HCT116 (cell line): Measurements from ENCODE around the gene AFAP1L2. TPM values are rescaled to one million over a fixed set of nuclear protein-coding genes. Genes with fewer than 3 reads are reported as not detected.

Experiments
- ATAC-seq: fragments of 200-7000 bp; cut with Tn5 transposase; 2 replicates; pipeline ENCODE4 v1.9.1; 2020; ENCODE audit warnings: mild to moderate bottlenecking, moderate library complexity
- BruUV-seq: library from RNA; stranded (reverse); fragments of 400-500 nt; replicated peaks from 2 replicates; lab custom pipeline; 2021; lab: Mats Ljungman, UMichigan
- CTCF ChIA-PET: fragments of 300-600 bp; sonication (Branson Sonifier 250); formaldehyde crosslinking; loops from one replicate; lab custom pipeline; 2021; ENCODE audit warnings: antibody characterized with exemption; lab: Charles Lee
- POLR2A ChIA-PET: fragments of 300-600, 350-600 bp; sonication (Branson Sonifier 250); formaldehyde crosslinking; loops from one replicate; lab custom pipeline; 2021; ENCODE audit warnings: antibody characterized with exemption; lab: Charles Lee
- RAD21 ChIA-PET, 2 experiments: fragments of 300-600 bp; sonication (Branson Sonifier 250); formaldehyde crosslinking; loops; one replicate each; lab custom pipeline; 2023; ENCODE audit warnings: low total read pairs in 2 of 2; ENCODE audit not compliant: uncharacterized antibody in 2 of 2, unreplicated experiment in 2 of 2, low non-redundant PET in 1 of 2; lab: Charles Lee
- DNase-seq: peaks from one replicate; pipeline ENCODE4 v3.0.0-alpha.2; 2010; ENCODE audit warnings: low read depth, low spot score
- H2AFZ ChIP-seq: fragments of 200-600 bp; shearing (Covaris generic), sonication (generic); 2 replicates; pipeline ENCODE4 v1.6.1; 2017; ENCODE audit warnings: low read depth, mixed run types, mixed read lengths, antibody characterized with exemption, low read length; ENCODE audit not compliant: poor library complexity, severe bottlenecking
- H3K27ac ChIP-seq: 2 replicates; pipeline ENCODE4 v1.5.1; 2012; ENCODE audit warnings: low read depth, low read length
- H3K27me3 ChIP-seq: fragments of 200-600 bp; sonication (generic); 2 replicates; pipeline ENCODE4 v1.6.1; 2016; ENCODE audit warnings: mixed run types, low read length, mixed read lengths; ENCODE audit not compliant: insufficient read depth
- H3K36me3 ChIP-seq, 2 experiments: fragments of 200-500 bp in 1 of 2; fragments of 200-600 bp in 1 of 2; sonication (Bioruptor generic) in 1 of 2; sonication (generic) in 1 of 2; 2 replicates each; pipeline versions ENCODE4 v1.5.1 to v1.6.1; 2014 to 2016; ENCODE audit warnings: low read length in 2 of 2, inconsistent platforms in 1 of 2, mixed read lengths in 1 of 2, mixed run types in 1 of 2; ENCODE audit not compliant: insufficient read depth in 2 of 2, control insufficient read depth in 1 of 2
- H3K4me1 ChIP-seq, 2 experiments: fragments of 200-600 bp in 1 of 2; sonication (generic) in 1 of 2; 2 replicates each; pipeline versions ENCODE4 v1.5.1 to v1.6.1; 2012 to 2017; ENCODE audit warnings: low read length in 2 of 2, inconsistent platforms in 1 of 2, mild to moderate bottlenecking in 1 of 2, mixed read lengths in 1 of 2, mixed run types in 1 of 2, moderate library complexity in 1 of 2; ENCODE audit not compliant: insufficient read depth in 2 of 2, control insufficient read depth in 1 of 2
- H3K4me2 ChIP-seq: fragments of 200-600 bp; sonication (generic); 2 replicates; pipeline ENCODE4 v1.6.1; 2017; ENCODE audit warnings: mixed run types, low read length, mixed read lengths
- H3K4me3 ChIP-seq, 2 experiments: fragments of 200-600 bp in 1 of 2; sonication (generic) in 1 of 2; replicated peaks in 1 of 2; 2 replicates each; pipeline ENCODE4 v1.5.1; 2011 to 2016; ENCODE audit warnings: low read length in 2 of 2, control low read depth in 1 of 2, low read depth in 1 of 2, mild to moderate bottlenecking in 1 of 2, mixed read lengths in 1 of 2, mixed run types in 1 of 2
- H3K79me2 ChIP-seq: fragments of 200-600 bp; sonication (generic); 2 replicates; pipeline ENCODE4 v1.6.1; 2017; ENCODE audit warnings: mild to moderate bottlenecking, mixed run types, low read length, moderate library complexity, mixed read lengths; ENCODE audit not compliant: insufficient read depth
- H3K9ac ChIP-seq: fragments of 200-600 bp; sonication (generic); 2 replicates; pipeline ENCODE4 v1.6.1; 2016; ENCODE audit warnings: low read length, mixed read lengths
- H3K9me2 ChIP-seq: fragments of 200-600 bp; sonication (generic), shearing (Covaris generic); 2 replicates; pipeline ENCODE4 v1.6.1; 2017; ENCODE audit warnings: mixed run types, mild to moderate bottlenecking, moderate library complexity; ENCODE audit not compliant: insufficient read depth
- H3K9me3 ChIP-seq, 2 experiments: fragments of 200-500 bp in 1 of 2; fragments of 200-600 bp in 1 of 2; sonication (Bioruptor generic) in 1 of 2; sonication (generic) in 1 of 2; 2 replicates each; pipeline ENCODE4 v1.6.1; 2014 to 2017; ENCODE audit warnings: low read length in 2 of 2, mixed read lengths in 2 of 2, inconsistent platforms in 1 of 2, low read depth in 1 of 2, mild to moderate bottlenecking in 1 of 2, mixed run types in 1 of 2, moderate library complexity in 1 of 2; ENCODE audit not compliant: control insufficient read depth in 1 of 2, insufficient read depth in 1 of 2
- H4K20me1 ChIP-seq: fragments of 200-600 bp; sonication (generic), shearing (Covaris generic); 2 replicates; pipeline ENCODE4 v1.6.1; 2017; ENCODE audit warnings: mixed run types, mild to moderate bottlenecking, moderate library complexity; ENCODE audit not compliant: insufficient read depth
- ATF3 ChIP-seq: IDR thresholded peaks from 2 replicates; pipeline ENCODE4 v1.6.1; 2012
- CBX3 ChIP-seq: IDR thresholded peaks from 2 replicates; pipeline ENCODE4 v1.6.1; 2012; ENCODE audit warnings: low read depth
- CEBPB ChIP-seq: IDR thresholded peaks from 2 replicates; pipeline ENCODE4 v1.6.1; 2012; ENCODE audit warnings: low read depth
- CTCF ChIP-seq, 3 experiments: fragments of 200-600 bp in 1 of 3; sonication (generic) in 1 of 3; IDR thresholded peaks in 2 of 3; conservative IDR thresholded peaks in 1 of 3; 2 replicates each; pipeline ENCODE4 v1.5.1; 2012 to 2017; ENCODE audit warnings: low read depth in 2 of 3, low read length in 2 of 3, antibody characterized with exemption in 1 of 3, borderline replicate concordance in 1 of 3, control low read depth in 1 of 3, mild to moderate bottlenecking in 1 of 3, mixed read lengths in 1 of 3, mixed run types in 1 of 3, moderate library complexity in 1 of 3; ENCODE audit not compliant: insufficient read depth in 1 of 3
- EGR1 ChIP-seq: IDR thresholded peaks from 2 replicates; pipeline ENCODE4 v1.6.1; 2012; ENCODE audit warnings: low read depth
- ELF1 ChIP-seq: IDR thresholded peaks from 2 replicates; pipeline ENCODE4 v1.6.1; 2012; ENCODE audit warnings: low read depth, borderline replicate concordance
- EZH2 ChIP-seq: fragments of 200-600 bp; sonication (generic); IDR thresholded peaks from 2 replicates; pipeline ENCODE4 v1.6.1; 2017; ENCODE audit warnings: antibody characterized with exemption, mixed run types
- EZH2phosphoT487 ChIP-seq: fragments of 200-600 bp; IDR thresholded peaks from 2 replicates; pipeline ENCODE4 v1.6.1; 2018; ENCODE audit warnings: antibody characterized with exemption, borderline replicate concordance
- FOSL1 ChIP-seq: IDR thresholded peaks from 2 replicates; pipeline ENCODE4 v1.6.1; 2012; ENCODE audit warnings: low read depth
- POLR2A ChIP-seq: IDR thresholded peaks from 2 replicates; pipeline ENCODE4 v1.7.0; 2011; ENCODE audit warnings: borderline replicate concordance; ENCODE audit not compliant: insufficient read depth, insufficient read length; ENCODE audit errors: extremely low read depth
- POLR2AphosphoS5 ChIP-seq: IDR thresholded peaks from 2 replicates; pipeline ENCODE4 v1.6.1; 2011; ENCODE audit warnings: mild to moderate bottlenecking, low read depth, low read length, moderate library complexity
- RAD21 ChIP-seq: IDR thresholded peaks from 2 replicates; pipeline ENCODE4 v1.6.1; 2012; ENCODE audit warnings: low read depth, mild to moderate bottlenecking
- SIN3A ChIP-seq: IDR thresholded peaks from 2 replicates; pipeline ENCODE4 v1.6.1; 2012; ENCODE audit warnings: low read depth
- SP1 ChIP-seq: IDR thresholded peaks from 2 replicates; pipeline ENCODE4 v1.6.1; 2012; ENCODE audit warnings: low read depth
- SRF ChIP-seq: IDR thresholded peaks from 2 replicates; pipeline ENCODE4 v1.6.1; 2012; ENCODE audit warnings: low read depth
- TCF7L2 ChIP-seq: IDR thresholded peaks from 2 replicates; pipeline ENCODE4 v1.7.0; 2011; ENCODE audit warnings: borderline replicate concordance, inconsistent platforms; ENCODE audit not compliant: insufficient read depth, insufficient read length; ENCODE audit errors: extremely low read depth
- YY1 ChIP-seq: IDR thresholded peaks from 2 replicates; pipeline ENCODE4 v1.6.1; 2011; ENCODE audit warnings: low read length, low read depth, moderate library complexity, mild to moderate bottlenecking; ENCODE audit not compliant: insufficient replicate concordance; ENCODE audit errors: extremely low read depth
- ZBTB33 ChIP-seq: IDR thresholded peaks from 2 replicates; pipeline ENCODE4 v1.6.1; 2011; ENCODE audit warnings: mild to moderate bottlenecking, low read length, moderate library complexity; ENCODE audit not compliant: insufficient replicate concordance; ENCODE audit errors: extremely low read depth
- ZFX ChIP-seq: fragments of 450-650 bp; IDR thresholded peaks from 2 replicates; pipeline ENCODE4 v1.6.1; 2017
- ZNF274 ChIP-seq: fragments of 200-500 bp; sonication (Bioruptor generic); IDR thresholded peaks from 2 replicates; pipeline ENCODE4 v1.6.1; 2014; ENCODE audit warnings: mild to moderate bottlenecking, low read depth, low read length, inconsistent platforms
- intact Hi-C: fragments of 100-400 bp; cut with micrococcal nuclease; formaldehyde crosslinking; loops from 2 replicates; pipeline ENCODE4 v1.10.0; 2022
- total RNA-seq: library from RNA; stranded (reverse); gene quantifications from one replicate; pipeline ENCODE4 v1.2.1, GENCODE V29; 2021; ENCODE audit not compliant: unreplicated experiment

AFAP1L2 gene
- total RNA-seq, 1 experiment from 2014 or later = 0.93 TPM

- BruUV-seq = no TSS peak
Measured at GRCh38 chr10:114391599-114391998, 12.7 kb downstream of the AFAP1L2 start.

More at GRCh38 chr10:114391599-114391998, 12.7 kb downstream of the AFAP1L2 start:
- TF ChIP-seq EZH2 = no peak
- TF ChIP-seq RAD21 = no peak
- TF ChIP-seq EZH2phosphoT487 = no peak
- TF ChIP-seq YY1 = no peak
- TF ChIP-seq FOSL1 = no peak
- TF ChIP-seq POLR2A = no peak
- no peak for TF ChIP-seq ATF3
- no peak for TF ChIP-seq ZNF274
- no peak for TF ChIP-seq ELF1
- TF ChIP-seq ZFX = no peak
- no peak for TF ChIP-seq SP1
- no peak for TF ChIP-seq POLR2AphosphoS5
- TF ChIP-seq SIN3A = no peak
- no peak for TF ChIP-seq CBX3
- no peak for TF ChIP-seq TCF7L2
- no peak for TF ChIP-seq SRF
- TF ChIP-seq ZBTB33 = no peak
- TF ChIP-seq CEBPB = no peak
- TF ChIP-seq CTCF (IDR thresholded peaks at IDR 0.05 in 2 of 3, conservative IDR thresholded peaks at IDR 0.05 in 1 of 3; ENCODE audit: borderline replicate concordance in 1 of 3, insufficient read depth in 1 of 3, low read depth in 2 of 3, low read length in 2 of 3) = no peak
- no peak for TF ChIP-seq EGR1
- Histone ChIP-seq H3K27ac (no peak overlapping the region), H4K20me1 (no peaks in the 10 kb centered on the region), H3K4me3 (no peak overlapping the region), H3K9ac (no peak overlapping the region), H3K4me2 (no peak overlapping the region), H3K9me2 (no peaks in the 10 kb centered on the region), H3K36me3 (no peaks in the 10 kb centered on the region), H3K9me3 (no peaks in the 10 kb centered on the region), H3K79me2 (no peaks in the 10 kb centered on the region), H3K4me1 (peaks cover 9 to 19% of the 10 kb centered on the region in 2 experiments), H2AFZ (no peak overlapping the region), H3K27me3 (peaks cover 45% of the 10 kb centered on the region)
- no peak for ATAC-seq
- CTCF ChIA-PET = no interaction called here
- intact Hi-C loops = no loop called here
- POLR2A ChIA-PET = no interaction called here
- no peak for DNase-seq
- RAD21 ChIA-PET = no interaction called here
